Posterior cingulate gyrus (tissue), 11 donors: ENCODE data around the gene HNRNPUL1.
A peak's percentile ranks its signal among the peaks of the same experiment; 100 is the strongest.

Source experiments
- DNase-seq, 10 donors: peaks; one replicate each; pipeline versions ENCODE4 v3.0.0 to v3.0.0-alpha.2; 2020 to 2021; ENCODE audit warnings: mixed read lengths in 3 of 10
- intact Hi-C: fragments of 100-400 bp; cut with DNase I; formaldehyde crosslinking; loops from one replicate; pipeline ENCODE4 v1.15.1; 2023

The HNRNPUL1 gene

DNA sequence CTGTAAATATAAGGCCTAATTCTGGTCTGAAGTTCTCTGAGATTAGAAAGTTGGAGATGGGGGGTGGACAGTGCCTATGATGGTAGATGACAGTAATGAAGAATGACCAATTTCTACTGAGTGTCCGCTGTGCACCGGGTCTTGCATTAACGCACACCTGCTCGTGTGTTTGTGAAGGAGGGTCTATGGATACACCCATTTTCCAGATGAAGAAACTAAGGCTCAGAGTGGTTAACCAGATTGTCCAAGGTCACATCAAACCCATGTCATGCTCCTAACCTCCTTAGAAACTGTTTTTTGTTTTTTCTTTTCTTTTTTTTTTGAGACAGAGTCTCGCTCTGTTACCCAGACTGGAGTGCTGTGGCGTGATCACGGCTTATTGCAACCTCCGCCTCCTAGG is 31.5 kb upstream of the HNRNPUL1 start:
- DNase-seq, result no peak
- intact Hi-C loops, result no loop called here

DNA sequence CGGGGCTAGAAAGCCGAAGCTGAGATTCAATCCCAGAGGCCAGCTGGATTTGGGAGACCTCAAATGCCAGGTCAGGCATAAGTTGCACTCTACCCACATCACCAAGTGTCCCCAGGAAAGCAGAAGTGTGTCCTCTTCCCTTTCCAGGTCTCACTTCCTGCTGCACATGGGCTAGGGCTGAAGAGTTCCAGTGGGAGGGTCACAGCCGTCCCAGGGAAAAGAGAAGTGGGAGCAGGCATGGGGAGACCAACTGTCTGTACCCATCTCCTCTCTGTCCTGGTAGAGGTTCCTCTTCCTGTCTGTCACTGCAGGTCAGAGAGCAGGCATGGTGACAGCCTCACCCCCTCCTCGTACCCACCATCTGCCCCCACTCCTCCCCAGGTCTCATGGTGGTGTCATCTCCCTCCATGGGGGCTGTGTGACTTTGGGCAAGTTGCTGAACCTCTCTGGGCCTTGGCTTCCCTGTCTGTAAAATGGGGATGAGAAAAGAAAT is 30.4 kb upstream of the HNRNPUL1 start:
- intact Hi-C loops, result no loop called here
- DNase-seq, result peak in 2 of 10 donors; percentile 14 to 85

- intact Hi-C loops, result no loop called here
- peak in 1 of 10 donors; percentile 54 for DNase-seq
Measured at GRCh38 chr19:41234512-41235168, 29.5 kb upstream of the HNRNPUL1 start.

DNA sequence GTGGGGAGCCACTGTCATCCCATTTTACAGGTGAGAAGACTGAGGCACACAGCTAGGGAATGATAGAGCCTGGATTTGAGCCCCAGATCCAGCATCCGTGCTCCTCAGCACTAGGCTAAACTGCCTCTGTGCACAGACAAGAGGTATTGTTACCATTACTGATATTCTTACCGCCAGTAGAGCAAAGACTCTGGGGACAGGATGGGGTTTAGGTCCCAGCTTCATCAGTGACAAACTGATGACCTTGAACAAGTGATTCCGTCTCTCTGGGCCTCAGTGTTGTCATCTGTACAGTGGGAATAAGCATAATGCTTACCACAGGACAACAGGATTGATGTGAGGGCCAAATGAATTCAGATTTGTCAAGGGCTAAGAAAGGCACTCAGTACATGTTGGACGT is 28.7 kb upstream of the HNRNPUL1 start:
- intact Hi-C loops, result no loop called here
- peak in 1 of 10 donors; percentile 19 for DNase-seq

DNA sequence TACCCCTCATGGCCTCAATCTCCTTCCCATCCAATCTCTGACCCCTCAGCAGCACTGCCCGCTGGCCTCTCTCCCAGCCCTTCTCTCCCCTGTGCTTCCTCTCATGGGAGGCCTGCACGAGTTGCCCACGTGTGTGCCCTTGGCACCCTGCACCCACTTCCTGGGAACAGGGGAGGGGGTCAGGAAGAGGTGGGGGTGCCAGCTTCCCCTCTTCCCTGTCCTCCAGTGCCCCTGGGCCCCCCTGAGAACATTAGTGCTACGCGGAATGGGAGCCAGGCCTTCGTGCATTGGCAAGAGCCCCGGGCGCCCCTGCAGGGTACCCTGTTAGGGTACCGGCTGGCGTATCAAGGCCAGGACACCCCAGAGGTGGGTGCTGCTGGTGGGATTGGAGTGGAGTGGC is 25.9 kb upstream of the HNRNPUL1 start:
- intact Hi-C loops, result no loop called here
- DNase-seq, result peak in 2 of 10 donors; percentile 34 to 71

DNA sequence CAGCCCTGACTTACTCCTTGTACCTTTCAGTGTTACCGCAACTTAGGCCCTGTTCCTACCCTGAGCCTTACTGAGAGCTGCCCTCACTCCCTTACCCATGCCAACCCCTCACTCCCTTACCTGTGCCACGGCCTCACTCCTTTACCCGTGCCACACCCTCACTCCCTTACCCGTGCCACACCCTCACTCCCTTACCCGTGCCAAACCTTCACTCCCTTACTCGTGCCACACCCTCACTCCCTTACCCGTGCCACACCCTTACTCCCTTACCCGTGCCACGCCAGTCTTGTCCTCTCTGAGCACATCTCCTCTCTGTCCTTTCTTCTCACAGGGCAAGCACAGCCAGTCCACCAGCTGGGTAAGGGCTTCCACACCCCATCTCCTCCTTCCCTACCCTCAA is 24.8 kb upstream of the HNRNPUL1 start:
- peak in 2 of 10 donors; percentile 14 to 18 for DNase-seq
- intact Hi-C loops, result no loop called here

GRCh38 chr19:41239961-41240574 is 24.1 kb upstream of the HNRNPUL1 start:
- DNase-seq, result no peak
- intact Hi-C loops, result no loop called here

DNA sequence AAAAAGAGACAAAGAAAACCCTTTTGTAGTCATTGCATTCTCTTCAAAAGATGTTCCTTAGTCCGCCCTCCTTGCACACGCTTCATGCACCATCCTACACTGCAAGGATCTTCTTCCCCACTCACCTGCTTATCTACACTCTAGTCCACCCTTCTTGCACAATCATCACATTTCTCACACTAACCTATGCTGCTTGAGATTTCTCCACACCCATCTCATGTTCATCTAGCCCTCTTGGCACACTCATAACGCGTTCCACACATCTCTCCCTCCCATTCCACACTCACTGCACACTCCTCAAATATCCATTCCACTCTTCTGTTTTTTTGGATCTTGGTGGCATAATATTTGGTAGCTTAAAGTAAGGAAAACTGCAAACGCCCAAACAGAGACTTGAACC is 22.3 kb upstream of the HNRNPUL1 start:
- intact Hi-C loops, result no loop called here
- DNase-seq, result no peak

DNA sequence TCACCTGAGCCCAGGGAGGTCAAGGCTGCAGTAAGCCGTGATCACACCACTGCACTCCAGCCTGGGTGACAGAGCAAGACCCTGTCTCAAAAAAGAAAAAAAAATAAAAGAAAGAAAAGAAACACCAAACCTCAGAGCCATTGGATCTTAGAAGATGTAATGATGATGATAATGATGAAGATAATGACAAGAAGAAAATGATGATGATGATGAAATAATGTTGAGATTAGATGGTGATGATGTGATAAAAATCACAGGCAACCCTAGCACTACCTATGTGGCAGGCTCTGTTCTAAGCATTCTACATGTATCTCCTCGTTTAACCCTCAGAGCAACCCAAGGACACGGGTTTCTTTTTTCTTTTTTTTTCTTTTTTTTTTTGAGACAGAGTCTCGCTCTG is 20.1 kb upstream of the HNRNPUL1 start:
- no peak for DNase-seq
- intact Hi-C loops, result no loop called here

- intact Hi-C loops, result no loop called here
- peak in 1 of 10 donors; percentile 10 for DNase-seq
Measured at GRCh38 chr19:41245843-41246242, 18.3 kb upstream of the HNRNPUL1 start.

GRCh38 chr19:41248895-41249294 is 15.3 kb upstream of the HNRNPUL1 start:
- intact Hi-C loops, result no loop called here
- peak in 2 of 10 donors; percentile 12 to 20 for DNase-seq

- DNase-seq, result peak in 1 of 10 donors; percentile 25
- intact Hi-C loops, result no loop called here
Measured at GRCh38 chr19:41249707-41250423, 14.3 kb upstream of the HNRNPUL1 start.

GRCh38 chr19:41253660-41254059 is 10.5 kb upstream of the HNRNPUL1 start:
- intact Hi-C loops, result no loop called here
- DNase-seq, result no peak

GRCh38 chr19:41255171-41255570 is 9.0 kb upstream of the HNRNPUL1 start:
- intact Hi-C loops, result no loop called here
- DNase-seq, result no peak

DNA sequence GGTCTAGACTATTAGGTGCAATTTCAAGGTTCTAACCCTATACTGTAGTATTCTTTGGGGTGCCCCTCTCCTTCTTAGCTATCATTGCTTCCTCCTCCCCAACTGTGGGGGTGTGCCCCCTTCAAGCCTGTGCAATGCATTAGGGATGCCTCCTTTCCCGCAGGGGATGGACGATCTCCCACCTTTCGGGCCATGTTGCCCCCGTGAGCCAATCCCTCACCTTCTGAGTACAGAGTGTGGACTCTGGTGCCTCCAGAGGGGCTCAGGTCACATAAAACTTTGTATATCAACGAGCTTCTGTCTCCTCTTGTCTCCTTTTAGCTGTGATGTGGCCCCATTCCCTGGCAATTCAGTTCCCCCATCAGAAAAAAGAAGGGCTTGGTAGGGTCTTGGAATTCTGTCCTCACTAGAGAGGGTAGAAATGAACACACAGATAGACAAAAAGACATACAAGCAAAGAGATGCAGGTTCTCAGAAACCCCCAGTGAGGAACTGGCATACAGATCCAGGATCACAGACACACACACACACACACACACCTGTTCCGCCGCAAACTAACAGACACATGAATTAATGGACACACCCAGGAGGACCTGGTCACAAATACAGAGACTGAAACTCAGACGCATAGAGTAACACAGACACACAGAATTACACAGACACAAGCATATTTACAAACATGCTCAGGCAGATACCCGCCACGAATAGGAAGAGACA is 2.5 kb upstream of the HNRNPUL1 start:
- DNase-seq, result no peak
- intact Hi-C loops, result loop anchor here (1.0 to 2.0 kb wide), 3 partner anchors 57 to 599 kb away; partner anchors contain the start of genes COQ8B and ITPKC

- DNase-seq, result peak; percentile 45 to 95 (median 62)
- intact Hi-C loops, result loop anchor here (2.0 kb wide), 2 partner anchors 546 to 600 kb away; partner anchors contain the start of genes COQ8B and ITPKC
Measured at GRCh38 chr19:41263042-41263849, 926 bp upstream of the HNRNPUL1 start.

DNA sequence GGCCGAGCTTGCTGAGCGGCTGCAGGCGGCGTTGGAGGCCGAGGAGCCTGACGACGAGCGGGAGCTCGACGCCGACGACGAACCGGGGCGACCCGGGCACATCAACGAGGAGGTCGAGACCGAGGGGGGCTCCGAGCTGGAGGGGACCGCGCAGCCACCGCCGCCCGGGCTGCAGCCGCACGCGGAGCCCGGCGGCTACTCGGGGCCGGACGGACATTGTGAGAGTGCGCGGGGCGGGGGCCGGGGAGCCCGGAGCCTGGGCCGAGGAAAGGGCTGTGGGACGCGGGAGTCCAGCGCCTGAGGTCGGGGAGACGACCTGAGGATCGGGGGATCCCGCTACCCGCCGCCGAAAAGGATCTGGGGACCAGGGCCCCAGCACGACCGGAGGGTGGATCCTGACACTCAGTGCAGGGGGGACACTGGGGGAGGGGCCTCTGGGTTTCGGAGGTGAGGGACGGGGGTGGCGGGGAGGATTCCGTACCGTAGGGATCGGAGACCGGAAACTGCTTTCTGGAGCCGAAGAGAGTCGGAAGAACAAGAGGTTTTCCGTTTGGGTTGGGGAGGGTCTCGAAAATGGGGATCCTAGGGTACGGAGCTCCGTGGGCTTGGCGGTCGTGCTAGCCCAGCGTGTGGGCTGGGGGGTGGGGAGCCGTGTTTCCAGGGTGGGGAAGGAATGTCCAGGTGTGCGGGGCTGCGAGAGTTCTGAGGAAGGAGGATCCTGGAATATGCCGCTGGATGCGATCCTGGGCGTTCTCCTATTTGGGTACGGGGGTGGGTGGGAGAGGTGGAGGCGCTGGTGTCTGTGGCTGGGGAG is 616 bp downstream of the HNRNPUL1 start:
- intact Hi-C loops, result loop anchor here (2.0 kb wide), 1 partner anchor 44 kb away; no protein-coding TSS in a partner anchor
- peak in 7 of 10 donors; percentile 14 to 84 (median 23) for DNase-seq

GRCh38 chr19:41265395-41266153 is 1.4 kb downstream of the HNRNPUL1 start:
- DNase-seq, result no peak
- intact Hi-C loops, result loop anchor here (2.0 kb wide), 1 partner anchor 43 kb away; no protein-coding TSS in a partner anchor
